Liver (tissue), 3 donors: Measurements from ENCODE around the gene MTG1.

ENCODE experiments used
- EGR1 ChIP-seq, 2 donors: IDR thresholded peaks; 2 replicates each; pipeline ENCODE4 v1.6.1; 2016 to 2018; ENCODE audit warnings: antibody characterized with exemption in 2 of 2, low read depth in 2 of 2
- FOXA1 ChIP-seq: IDR thresholded peaks from 2 replicates; pipeline ENCODE4 v1.6.1; 2016; ENCODE audit warnings: antibody characterized with exemption
- GABPA ChIP-seq, 2 donors: IDR thresholded peaks in 1 of 2; conservative IDR thresholded peaks in 1 of 2; 2 replicates each; pipeline ENCODE4 v1.6.1; 2016; ENCODE audit warnings: antibody characterized with exemption in 2 of 2, mild to moderate bottlenecking in 1 of 2, moderate library complexity in 1 of 2
- JUND ChIP-seq, 2 donors: IDR thresholded peaks; 2 replicates each; pipeline ENCODE4 v1.6.1; 2016; ENCODE audit warnings: antibody characterized with exemption in 2 of 2
- RAD21 ChIP-seq, 2 donors: IDR thresholded peaks; 2 replicates each; pipeline ENCODE4 v1.6.1; 2016; ENCODE audit warnings: antibody characterized with exemption in 2 of 2, mild to moderate bottlenecking in 2 of 2
- SP1 ChIP-seq: IDR thresholded peaks from 2 replicates; pipeline ENCODE4 v1.6.1; 2018; ENCODE audit warnings: antibody characterized with exemption, mild to moderate bottlenecking
- YY1 ChIP-seq: IDR thresholded peaks from 2 replicates; pipeline ENCODE4 v1.6.1; 2016; ENCODE audit warnings: antibody characterized with exemption, mild to moderate bottlenecking
- TF ChIP-seq, protein P1 (sequence below): fragments of 150-350 bp; IDR thresholded peaks from 2 replicates; pipeline ENCODE4 v1.5.1; 2017; ENCODE audit warnings: improper control_type of control experiment, low read depth, low read length; ENCODE audit not compliant: missing input control
- TF ChIP-seq, protein P2 (sequence below): IDR thresholded peaks from 2 replicates; pipeline ENCODE4 v1.6.1; 2016; ENCODE audit warnings: antibody characterized with exemption
- TF ChIP-seq, protein P3 (sequence below): IDR thresholded peaks from 2 replicates; pipeline ENCODE4 v1.6.1; 2016; ENCODE audit warnings: antibody characterized with exemption
- TF ChIP-seq, protein P4 (sequence below): IDR thresholded peaks from 2 replicates; pipeline ENCODE4 v1.6.1; 2016; ENCODE audit warnings: antibody characterized with exemption
- TF ChIP-seq, protein P5 (sequence below): IDR thresholded peaks from 2 replicates; pipeline ENCODE4 v1.6.1; 2016; ENCODE audit warnings: antibody characterized with exemption, mild to moderate bottlenecking
- donor health status: healthy.
- donor health status: healthy.

DNA sequence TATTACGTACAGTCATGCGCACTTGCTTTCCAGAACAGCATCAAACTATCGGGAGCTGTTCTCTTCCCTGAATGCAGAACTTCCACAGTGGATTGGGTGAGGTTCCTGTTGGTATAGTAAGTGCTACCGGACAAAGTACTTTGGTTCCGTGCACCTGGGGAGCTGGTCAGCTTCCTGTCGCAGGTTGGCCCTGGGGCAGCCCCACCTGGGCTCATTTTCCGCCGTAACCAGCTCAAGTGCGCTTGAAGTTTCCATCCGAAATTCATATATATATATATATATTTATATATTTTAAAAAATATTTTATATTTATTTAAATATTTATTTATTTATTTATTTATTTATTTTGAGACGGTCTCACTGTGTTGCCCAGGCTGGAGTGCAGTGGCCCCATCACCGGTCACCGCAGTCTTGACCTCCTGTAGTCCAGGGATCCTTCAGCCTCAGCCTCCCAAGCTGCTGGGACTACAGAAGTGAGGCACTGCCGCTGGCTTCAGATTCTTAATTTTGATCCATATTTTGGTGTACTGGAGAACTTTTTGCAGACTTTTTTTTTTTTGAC is 66.3 kb downstream of the MTG1 start:
- TF ChIP-seq RAD21 (IDR thresholded peaks at IDR 0.05) = no peak
- TF ChIP-seq, protein P1, sequence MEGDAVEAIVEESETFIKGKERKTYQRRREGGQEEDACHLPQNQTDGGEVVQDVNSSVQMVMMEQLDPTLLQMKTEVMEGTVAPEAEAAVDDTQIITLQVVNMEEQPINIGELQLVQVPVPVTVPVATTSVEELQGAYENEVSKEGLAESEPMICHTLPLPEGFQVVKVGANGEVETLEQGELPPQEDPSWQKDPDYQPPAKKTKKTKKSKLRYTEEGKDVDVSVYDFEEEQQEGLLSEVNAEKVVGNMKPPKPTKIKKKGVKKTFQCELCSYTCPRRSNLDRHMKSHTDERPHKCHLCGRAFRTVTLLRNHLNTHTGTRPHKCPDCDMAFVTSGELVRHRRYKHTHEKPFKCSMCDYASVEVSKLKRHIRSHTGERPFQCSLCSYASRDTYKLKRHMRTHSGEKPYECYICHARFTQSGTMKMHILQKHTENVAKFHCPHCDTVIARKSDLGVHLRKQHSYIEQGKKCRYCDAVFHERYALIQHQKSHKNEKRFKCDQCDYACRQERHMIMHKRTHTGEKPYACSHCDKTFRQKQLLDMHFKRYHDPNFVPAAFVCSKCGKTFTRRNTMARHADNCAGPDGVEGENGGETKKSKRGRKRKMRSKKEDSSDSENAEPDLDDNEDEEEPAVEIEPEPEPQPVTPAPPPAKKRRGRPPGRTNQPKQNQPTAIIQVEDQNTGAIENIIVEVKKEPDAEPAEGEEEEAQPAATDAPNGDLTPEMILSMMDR = no peak
- TF ChIP-seq SP1 = no peak
- no peak for TF ChIP-seq JUND (IDR thresholded peaks at IDR 0.05)
- TF ChIP-seq, protein P2, sequence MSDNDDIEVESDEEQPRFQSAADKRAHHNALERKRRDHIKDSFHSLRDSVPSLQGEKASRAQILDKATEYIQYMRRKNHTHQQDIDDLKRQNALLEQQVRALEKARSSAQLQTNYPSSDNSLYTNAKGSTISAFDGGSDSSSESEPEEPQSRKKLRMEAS = no peak
- TF ChIP-seq, protein P3, sequence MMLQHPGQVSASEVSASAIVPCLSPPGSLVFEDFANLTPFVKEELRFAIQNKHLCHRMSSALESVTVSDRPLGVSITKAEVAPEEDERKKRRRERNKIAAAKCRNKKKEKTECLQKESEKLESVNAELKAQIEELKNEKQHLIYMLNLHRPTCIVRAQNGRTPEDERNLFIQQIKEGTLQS = no peak
- TF ChIP-seq FOXA1 = no peak
- TF ChIP-seq, protein P4, sequence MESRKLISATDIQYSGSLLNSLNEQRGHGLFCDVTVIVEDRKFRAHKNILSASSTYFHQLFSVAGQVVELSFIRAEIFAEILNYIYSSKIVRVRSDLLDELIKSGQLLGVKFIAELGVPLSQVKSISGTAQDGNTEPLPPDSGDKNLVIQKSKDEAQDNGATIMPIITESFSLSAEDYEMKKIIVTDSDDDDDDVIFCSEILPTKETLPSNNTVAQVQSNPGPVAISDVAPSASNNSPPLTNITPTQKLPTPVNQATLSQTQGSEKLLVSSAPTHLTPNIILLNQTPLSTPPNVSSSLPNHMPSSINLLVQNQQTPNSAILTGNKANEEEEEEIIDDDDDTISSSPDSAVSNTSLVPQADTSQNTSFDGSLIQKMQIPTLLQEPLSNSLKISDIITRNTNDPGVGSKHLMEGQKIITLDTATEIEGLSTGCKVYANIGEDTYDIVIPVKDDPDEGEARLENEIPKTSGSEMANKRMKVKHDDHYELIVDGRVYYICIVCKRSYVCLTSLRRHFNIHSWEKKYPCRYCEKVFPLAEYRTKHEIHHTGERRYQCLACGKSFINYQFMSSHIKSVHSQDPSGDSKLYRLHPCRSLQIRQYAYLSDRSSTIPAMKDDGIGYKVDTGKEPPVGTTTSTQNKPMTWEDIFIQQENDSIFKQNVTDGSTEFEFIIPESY = no peak
- TF ChIP-seq, protein P5, sequence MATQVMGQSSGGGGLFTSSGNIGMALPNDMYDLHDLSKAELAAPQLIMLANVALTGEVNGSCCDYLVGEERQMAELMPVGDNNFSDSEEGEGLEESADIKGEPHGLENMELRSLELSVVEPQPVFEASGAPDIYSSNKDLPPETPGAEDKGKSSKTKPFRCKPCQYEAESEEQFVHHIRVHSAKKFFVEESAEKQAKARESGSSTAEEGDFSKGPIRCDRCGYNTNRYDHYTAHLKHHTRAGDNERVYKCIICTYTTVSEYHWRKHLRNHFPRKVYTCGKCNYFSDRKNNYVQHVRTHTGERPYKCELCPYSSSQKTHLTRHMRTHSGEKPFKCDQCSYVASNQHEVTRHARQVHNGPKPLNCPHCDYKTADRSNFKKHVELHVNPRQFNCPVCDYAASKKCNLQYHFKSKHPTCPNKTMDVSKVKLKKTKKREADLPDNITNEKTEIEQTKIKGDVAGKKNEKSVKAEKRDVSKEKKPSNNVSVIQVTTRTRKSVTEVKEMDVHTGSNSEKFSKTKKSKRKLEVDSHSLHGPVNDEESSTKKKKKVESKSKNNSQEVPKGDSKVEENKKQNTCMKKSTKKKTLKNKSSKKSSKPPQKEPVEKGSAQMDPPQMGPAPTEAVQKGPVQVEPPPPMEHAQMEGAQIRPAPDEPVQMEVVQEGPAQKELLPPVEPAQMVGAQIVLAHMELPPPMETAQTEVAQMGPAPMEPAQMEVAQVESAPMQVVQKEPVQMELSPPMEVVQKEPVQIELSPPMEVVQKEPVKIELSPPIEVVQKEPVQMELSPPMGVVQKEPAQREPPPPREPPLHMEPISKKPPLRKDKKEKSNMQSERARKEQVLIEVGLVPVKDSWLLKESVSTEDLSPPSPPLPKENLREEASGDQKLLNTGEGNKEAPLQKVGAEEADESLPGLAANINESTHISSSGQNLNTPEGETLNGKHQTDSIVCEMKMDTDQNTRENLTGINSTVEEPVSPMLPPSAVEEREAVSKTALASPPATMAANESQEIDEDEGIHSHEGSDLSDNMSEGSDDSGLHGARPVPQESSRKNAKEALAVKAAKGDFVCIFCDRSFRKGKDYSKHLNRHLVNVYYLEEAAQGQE = no peak
- no peak for TF ChIP-seq GABPA (IDR thresholded peaks at IDR 0.05 in 1 of 2, conservative IDR thresholded peaks at IDR 0.05 in 1 of 2)
- no peak for TF ChIP-seq YY1
- TF ChIP-seq EGR1 (IDR thresholded peaks at IDR 0.05; ENCODE audit: low read depth in 2 of 2) = no peak
